SK-N-SH (cell line): Measurements from ENCODE around the gene IL18RAP. TPM values are rescaled to one million over a fixed set of nuclear protein-coding genes. Genes with fewer than 3 reads are reported as not detected.

ENCODE experiments used
- CTCF ChIA-PET: fragments of 300-600, 350-600 bp; formaldehyde crosslinking; extraction: SDS; loops from one replicate; lab custom pipeline; 2021; lab: Yijun Ruan, JAX
- POLR2A ChIA-PET: fragments of 350-600 bp; sonication (Branson Sonifier 250); formaldehyde crosslinking; extraction: SDS; loops from one replicate; lab custom pipeline; 2020; ENCODE audit warnings: antibody characterized with exemption, inconsistent platforms; lab: Yijun Ruan, JAX
- DNase-seq: peaks from one replicate; pipeline ENCODE4 v3.0.0; 2012
- H2AFZ ChIP-seq: fragments of 200-600 bp; sonication (generic); 2 replicates; pipeline ENCODE4 v1.8.1; 2016; ENCODE audit warnings: antibody characterized with exemption, mild to moderate bottlenecking, low read depth
- H3F3A ChIP-seq: fragments of 200-600 bp; sonication (generic); replicated peaks from 2 replicates; pipeline ENCODE3; 2016; ENCODE audit warnings: antibody characterized with exemption, mild to moderate bottlenecking; ENCODE audit not compliant: insufficient read depth
- H3K27ac ChIP-seq, 2 experiments: fragments of 200-500 bp in 1 of 2; fragments of 200-600 bp in 1 of 2; sonication (Bioruptor generic) in 1 of 2; sonication (generic), shearing (Covaris generic) in 1 of 2; 2 replicates each; pipeline versions ENCODE4 v1.5.1 to v1.6.1; 2014 to 2016; ENCODE audit warnings: low read depth in 2 of 2, inconsistent platforms in 1 of 2, low read length in 1 of 2, mild to moderate bottlenecking in 1 of 2, mixed read lengths in 1 of 2
- H3K27me3 ChIP-seq: fragments of 200-600 bp; sonication (generic), shearing (Covaris generic); 2 replicates; pipeline ENCODE4 v1.6.1; 2016; ENCODE audit warnings: mixed run types; ENCODE audit not compliant: insufficient read depth
- H3K36me3 ChIP-seq, 2 experiments: fragments of 200-500 bp in 1 of 2; fragments of 200-600 bp in 1 of 2; sonication (Bioruptor generic) in 1 of 2; sonication (generic) in 1 of 2; replicated peaks in 1 of 2; 2 replicates each; pipeline versions ENCODE3 to v1.5.1; 2014 to 2016; ENCODE audit warnings: low read length in 1 of 2, mild to moderate bottlenecking in 1 of 2; ENCODE audit not compliant: insufficient read depth in 2 of 2, control insufficient read depth in 1 of 2
- H3K4me1 ChIP-seq, 2 experiments: fragments of 200-500 bp in 1 of 2; fragments of 200-600 bp in 1 of 2; sonication (Bioruptor generic) in 1 of 2; sonication (generic), shearing (Covaris generic) in 1 of 2; 2 replicates each; pipeline versions ENCODE4 v1.5.1 to v1.6.1; 2014 to 2016; ENCODE audit warnings: low read depth in 1 of 2, low read length in 1 of 2, mixed run types in 1 of 2; ENCODE audit not compliant: insufficient read depth in 2 of 2, control insufficient read depth in 1 of 2
- H3K4me2 ChIP-seq: fragments of 200-600 bp; sonication (generic), shearing (Covaris generic); 2 replicates; pipeline ENCODE4 v1.6.1; 2017; ENCODE audit warnings: mixed run types
- H3K4me3 ChIP-seq, 2 experiments: fragments of 200-500 bp in 1 of 2; fragments of 200-600 bp in 1 of 2; sonication (Bioruptor generic) in 1 of 2; sonication (generic), shearing (Covaris generic) in 1 of 2; 2 replicates each; pipeline versions ENCODE4 v1.5.1 to v1.8.1; 2014 to 2016; ENCODE audit warnings: low read depth in 2 of 2, inconsistent platforms in 1 of 2, low read length in 1 of 2, mild to moderate bottlenecking in 1 of 2, mixed read lengths in 1 of 2, moderate library complexity in 1 of 2
- H3K79me2 ChIP-seq: fragments of 200-600 bp; sonication (generic); 2 replicates; pipeline ENCODE4 v1.8.1; 2017; ENCODE audit warnings: mild to moderate bottlenecking; ENCODE audit not compliant: insufficient read depth
- H3K9ac ChIP-seq: fragments of 200-600 bp; sonication (generic); 2 replicates; pipeline ENCODE4 v1.6.1; 2017; ENCODE audit warnings: mixed run types
- H3K9me2 ChIP-seq: fragments of 200-600 bp; sonication (generic); 2 replicates; pipeline ENCODE4 v1.6.1; 2017; ENCODE audit warnings: mixed run types
- H3K9me3 ChIP-seq: fragments of 200-600 bp; sonication (generic); 2 replicates; pipeline ENCODE4 v1.6.1; 2017; ENCODE audit warnings: mixed run types, mild to moderate bottlenecking, moderate library complexity
- H4K20me1 ChIP-seq: fragments of 200-600 bp; sonication (generic); 2 replicates; pipeline ENCODE4 v1.6.1; 2017; ENCODE audit warnings: mild to moderate bottlenecking, mixed run types; ENCODE audit not compliant: insufficient read depth
- ELF1 ChIP-seq: IDR thresholded peaks from 2 replicates; pipeline ENCODE4 v1.4.0; 2012
- FOSL2 ChIP-seq: IDR thresholded peaks from 2 replicates; pipeline ENCODE4 v1.4.0; 2012; ENCODE audit warnings: low read depth, mild to moderate bottlenecking, moderate library complexity, borderline replicate concordance
- FOXM1 ChIP-seq: IDR thresholded peaks from 2 replicates; pipeline ENCODE4 v1.4.0; 2012; ENCODE audit warnings: low read depth, mild to moderate bottlenecking
- GABPA ChIP-seq: IDR thresholded peaks from 2 replicates; pipeline ENCODE4 v1.4.0; 2012; ENCODE audit warnings: low read depth, mild to moderate bottlenecking
- GATA2 ChIP-seq: sonication (generic); formaldehyde crosslinking; IDR thresholded peaks from 2 replicates; pipeline ENCODE4 v1.5.0; 2020; ENCODE audit warnings: mild to moderate bottlenecking, missing genetic modification reagents
- JUND ChIP-seq: IDR thresholded peaks from 2 replicates; pipeline ENCODE4 v1.4.0; 2012
- MEF2A ChIP-seq: IDR thresholded peaks from 2 replicates; pipeline ENCODE4 v1.4.0; 2012; ENCODE audit warnings: low read depth, borderline replicate concordance
- NFIC ChIP-seq: IDR thresholded peaks from 2 replicates; pipeline ENCODE4 v1.4.0; 2012; ENCODE audit warnings: borderline replicate concordance
- RCOR1 ChIP-seq: fragments of 150-350 bp; IDR thresholded peaks from 2 replicates; pipeline ENCODE4 v1.6.1; 2017; ENCODE audit warnings: antibody characterized with exemption, low read length
- TEAD4 ChIP-seq: IDR thresholded peaks from 2 replicates; pipeline ENCODE4 v1.4.0; 2012; ENCODE audit warnings: mild to moderate bottlenecking, borderline replicate concordance; ENCODE audit not compliant: insufficient read depth
- WGBS: methylation state at CpG from one replicate; pipeline ENCODE4 v1.1.6; 2017; ENCODE audit warnings: low lambda C conversion rate; 5-methylcytosine and 5-hydroxymethylcytosine counted together
- polyA plus RNA-seq, 3 experiments: library from polyadenylated mRNA; depleted of rRNA; stranded (reverse); fragments of >200 nt; gene quantifications; 2 replicates each; pipeline ENCODE4 v1.2.3, GENCODE V29; 2012
- TF ChIP-seq, protein P1 (sequence below): fragments of 150-350 bp; IDR thresholded peaks from 2 replicates; pipeline ENCODE4 v1.6.1; 2017; ENCODE audit warnings: antibody characterized with exemption, low read length, low read depth, borderline replicate concordance
- TF ChIP-seq, protein P2 (sequence below): IDR thresholded peaks from 2 replicates; pipeline ENCODE4 v1.4.0; 2012; ENCODE audit warnings: low read depth, borderline replicate concordance
- TF ChIP-seq, protein P3 (sequence below): IDR thresholded peaks from 2 replicates; pipeline ENCODE4 v1.6.1; 2012; ENCODE audit warnings: mild to moderate bottlenecking, low read depth, low read length, moderate library complexity
- TF ChIP-seq, protein P4 (sequence below): fragments of 200-600 bp; sonication (generic); IDR thresholded peaks from 2 replicates; pipeline ENCODE4 v1.6.1; 2017; ENCODE audit warnings: antibody characterized with exemption, mild to moderate bottlenecking, moderate library complexity
- TF ChIP-seq, protein P5 (sequence below): IDR thresholded peaks from 2 replicates; pipeline ENCODE4 v1.4.0; 2012; ENCODE audit warnings: low read depth, borderline replicate concordance

Gene IL18RAP
- polyA plus RNA-seq, 1 of the 3 experiments (the other 2 are of a cell fraction) = not detected

DNA sequence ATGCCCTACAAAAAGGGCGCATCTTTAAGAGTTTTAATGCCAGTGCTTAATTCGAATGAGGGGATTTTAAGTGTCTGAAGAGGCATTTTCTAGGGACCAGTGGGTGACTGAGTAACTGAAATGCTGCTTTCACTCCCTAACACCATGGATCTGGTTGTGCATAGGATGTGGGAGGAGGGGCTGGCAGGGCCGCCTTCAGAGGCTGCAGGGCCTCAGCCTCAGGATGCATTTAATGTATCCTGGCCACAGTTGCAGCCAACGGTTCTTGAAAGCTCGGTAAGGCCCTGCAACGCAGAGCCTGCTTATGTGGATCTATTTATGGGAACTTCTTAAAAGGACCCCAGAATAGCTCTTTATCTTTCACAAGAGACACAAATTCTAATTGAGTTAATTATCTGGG, 25.8 kb upstream of the IL18RAP start:
- Histone ChIP-seq H3K9me3 (no peaks in the 10 kb centered on the region), H3F3A (no peaks in the 10 kb centered on the region), H3K9me2 (no peaks in the 10 kb centered on the region), H3K27me3 (peaks cover 21% of the 10 kb centered on the region; the same call in 1 of the 2 replicates), H3K36me3 (no peaks in the 10 kb centered on the region), H3K4me2 (no peak overlapping the region), H3K79me2 (no peaks in the 10 kb centered on the region), H2AFZ (no peak overlapping the region), H3K27ac (no peak overlapping the region), H3K4me3 (no peak overlapping the region), H4K20me1 (no peaks in the 10 kb centered on the region), H3K4me1 (no peaks in the 10 kb centered on the region), H3K9ac (no peak overlapping the region)
- WGBS = 4% methylated on average over 6 of the region's 6 CpGs
- DNase-seq = no peak
- TF ChIP-seq GABPA = no peak
- TF ChIP-seq, protein P1, sequence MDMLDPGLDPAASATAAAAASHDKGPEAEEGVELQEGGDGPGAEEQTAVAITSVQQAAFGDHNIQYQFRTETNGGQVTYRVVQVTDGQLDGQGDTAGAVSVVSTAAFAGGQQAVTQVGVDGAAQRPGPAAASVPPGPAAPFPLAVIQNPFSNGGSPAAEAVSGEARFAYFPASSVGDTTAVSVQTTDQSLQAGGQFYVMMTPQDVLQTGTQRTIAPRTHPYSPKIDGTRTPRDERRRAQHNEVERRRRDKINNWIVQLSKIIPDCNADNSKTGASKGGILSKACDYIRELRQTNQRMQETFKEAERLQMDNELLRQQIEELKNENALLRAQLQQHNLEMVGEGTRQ = no peak
- TF ChIP-seq, protein P2, sequence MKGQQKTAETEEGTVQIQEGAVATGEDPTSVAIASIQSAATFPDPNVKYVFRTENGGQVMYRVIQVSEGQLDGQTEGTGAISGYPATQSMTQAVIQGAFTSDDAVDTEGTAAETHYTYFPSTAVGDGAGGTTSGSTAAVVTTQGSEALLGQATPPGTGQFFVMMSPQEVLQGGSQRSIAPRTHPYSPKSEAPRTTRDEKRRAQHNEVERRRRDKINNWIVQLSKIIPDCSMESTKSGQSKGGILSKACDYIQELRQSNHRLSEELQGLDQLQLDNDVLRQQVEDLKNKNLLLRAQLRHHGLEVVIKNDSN = no peak
- ChIA-PET POLR2A (no interaction called here), CTCF (no interaction called here)

DNA sequence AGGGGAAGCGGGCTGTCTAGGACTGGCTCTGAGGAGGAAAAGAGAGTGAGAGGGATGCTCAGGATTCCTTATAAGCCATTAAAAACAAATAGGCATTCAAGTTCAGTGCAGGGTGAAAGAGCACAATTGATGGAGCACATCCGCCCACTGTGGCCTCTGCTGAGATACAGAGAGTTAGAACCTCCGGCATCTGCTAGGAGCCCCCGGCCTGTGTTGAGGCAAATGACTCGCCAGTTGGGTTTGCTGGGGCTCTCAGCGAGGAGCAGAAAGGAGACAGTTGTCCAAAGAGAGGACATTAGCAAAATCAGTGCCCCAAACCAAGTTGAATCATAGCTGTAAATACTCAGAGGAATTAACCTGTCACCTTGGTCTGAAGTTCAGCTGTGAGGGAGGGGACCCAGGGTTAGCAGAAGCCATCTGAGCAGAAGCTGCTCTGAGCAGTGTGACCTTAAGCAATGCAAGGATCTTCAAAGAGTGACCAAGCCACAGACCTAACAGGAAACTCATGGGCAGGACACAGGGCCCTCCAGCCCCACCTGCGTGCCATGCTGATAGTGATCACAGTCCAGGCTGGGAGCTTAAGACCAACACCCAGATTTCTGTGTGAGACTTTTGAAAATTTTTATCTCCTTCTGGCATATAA, 23.3 kb upstream of the IL18RAP start:
- POLR2A ChIA-PET = no interaction called here

More for the DNA sequence above, 23.3 kb upstream of the IL18RAP start:
- no peak overlapping the region for H3K27ac ChIP-seq
- H3K4me1 ChIP-seq = no peaks in the 10 kb centered on the region
- H3F3A ChIP-seq = no peaks in the 10 kb centered on the region
- CTCF ChIA-PET = interaction anchor here (0.8 kb wide), 1 partner anchor 74 kb away, joined by 3 read pairs; the partner anchor contains the start of gene SLC9A4
- H2AFZ ChIP-seq = no peak overlapping the region
- H3K4me2 ChIP-seq = no peak overlapping the region
- H3K9me2 ChIP-seq = 0 out of 2 replicates have a peak, but pooled peaks cover 3% of the 10 kb centered on the region
- peaks cover 21% of the 10 kb centered on the region; the same call in 1 of the 2 replicates for H3K27me3 ChIP-seq
- no peak overlapping the region for H3K9ac ChIP-seq
- no peak for DNase-seq
- no peaks in the 10 kb centered on the region for H3K79me2 ChIP-seq
- H3K9me3 ChIP-seq = no peaks in the 10 kb centered on the region
- H3K36me3 ChIP-seq = no peaks in the 10 kb centered on the region
- TF ChIP-seq GATA2 (CRISPR knock-in tag) = no peak
- TF ChIP-seq MEF2A = no peak
- TF ChIP-seq, protein P3, sequence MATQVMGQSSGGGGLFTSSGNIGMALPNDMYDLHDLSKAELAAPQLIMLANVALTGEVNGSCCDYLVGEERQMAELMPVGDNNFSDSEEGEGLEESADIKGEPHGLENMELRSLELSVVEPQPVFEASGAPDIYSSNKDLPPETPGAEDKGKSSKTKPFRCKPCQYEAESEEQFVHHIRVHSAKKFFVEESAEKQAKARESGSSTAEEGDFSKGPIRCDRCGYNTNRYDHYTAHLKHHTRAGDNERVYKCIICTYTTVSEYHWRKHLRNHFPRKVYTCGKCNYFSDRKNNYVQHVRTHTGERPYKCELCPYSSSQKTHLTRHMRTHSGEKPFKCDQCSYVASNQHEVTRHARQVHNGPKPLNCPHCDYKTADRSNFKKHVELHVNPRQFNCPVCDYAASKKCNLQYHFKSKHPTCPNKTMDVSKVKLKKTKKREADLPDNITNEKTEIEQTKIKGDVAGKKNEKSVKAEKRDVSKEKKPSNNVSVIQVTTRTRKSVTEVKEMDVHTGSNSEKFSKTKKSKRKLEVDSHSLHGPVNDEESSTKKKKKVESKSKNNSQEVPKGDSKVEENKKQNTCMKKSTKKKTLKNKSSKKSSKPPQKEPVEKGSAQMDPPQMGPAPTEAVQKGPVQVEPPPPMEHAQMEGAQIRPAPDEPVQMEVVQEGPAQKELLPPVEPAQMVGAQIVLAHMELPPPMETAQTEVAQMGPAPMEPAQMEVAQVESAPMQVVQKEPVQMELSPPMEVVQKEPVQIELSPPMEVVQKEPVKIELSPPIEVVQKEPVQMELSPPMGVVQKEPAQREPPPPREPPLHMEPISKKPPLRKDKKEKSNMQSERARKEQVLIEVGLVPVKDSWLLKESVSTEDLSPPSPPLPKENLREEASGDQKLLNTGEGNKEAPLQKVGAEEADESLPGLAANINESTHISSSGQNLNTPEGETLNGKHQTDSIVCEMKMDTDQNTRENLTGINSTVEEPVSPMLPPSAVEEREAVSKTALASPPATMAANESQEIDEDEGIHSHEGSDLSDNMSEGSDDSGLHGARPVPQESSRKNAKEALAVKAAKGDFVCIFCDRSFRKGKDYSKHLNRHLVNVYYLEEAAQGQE = no peak
- TF ChIP-seq JUND = no peak
- TF ChIP-seq, protein P4, sequence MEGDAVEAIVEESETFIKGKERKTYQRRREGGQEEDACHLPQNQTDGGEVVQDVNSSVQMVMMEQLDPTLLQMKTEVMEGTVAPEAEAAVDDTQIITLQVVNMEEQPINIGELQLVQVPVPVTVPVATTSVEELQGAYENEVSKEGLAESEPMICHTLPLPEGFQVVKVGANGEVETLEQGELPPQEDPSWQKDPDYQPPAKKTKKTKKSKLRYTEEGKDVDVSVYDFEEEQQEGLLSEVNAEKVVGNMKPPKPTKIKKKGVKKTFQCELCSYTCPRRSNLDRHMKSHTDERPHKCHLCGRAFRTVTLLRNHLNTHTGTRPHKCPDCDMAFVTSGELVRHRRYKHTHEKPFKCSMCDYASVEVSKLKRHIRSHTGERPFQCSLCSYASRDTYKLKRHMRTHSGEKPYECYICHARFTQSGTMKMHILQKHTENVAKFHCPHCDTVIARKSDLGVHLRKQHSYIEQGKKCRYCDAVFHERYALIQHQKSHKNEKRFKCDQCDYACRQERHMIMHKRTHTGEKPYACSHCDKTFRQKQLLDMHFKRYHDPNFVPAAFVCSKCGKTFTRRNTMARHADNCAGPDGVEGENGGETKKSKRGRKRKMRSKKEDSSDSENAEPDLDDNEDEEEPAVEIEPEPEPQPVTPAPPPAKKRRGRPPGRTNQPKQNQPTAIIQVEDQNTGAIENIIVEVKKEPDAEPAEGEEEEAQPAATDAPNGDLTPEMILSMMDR = no peak
- TF ChIP-seq FOXM1 = no peak
- TF ChIP-seq ELF1 = no peak
- TF ChIP-seq, protein P1 = no peak
- TF ChIP-seq TEAD4 = no peak
- TF ChIP-seq, protein P5, sequence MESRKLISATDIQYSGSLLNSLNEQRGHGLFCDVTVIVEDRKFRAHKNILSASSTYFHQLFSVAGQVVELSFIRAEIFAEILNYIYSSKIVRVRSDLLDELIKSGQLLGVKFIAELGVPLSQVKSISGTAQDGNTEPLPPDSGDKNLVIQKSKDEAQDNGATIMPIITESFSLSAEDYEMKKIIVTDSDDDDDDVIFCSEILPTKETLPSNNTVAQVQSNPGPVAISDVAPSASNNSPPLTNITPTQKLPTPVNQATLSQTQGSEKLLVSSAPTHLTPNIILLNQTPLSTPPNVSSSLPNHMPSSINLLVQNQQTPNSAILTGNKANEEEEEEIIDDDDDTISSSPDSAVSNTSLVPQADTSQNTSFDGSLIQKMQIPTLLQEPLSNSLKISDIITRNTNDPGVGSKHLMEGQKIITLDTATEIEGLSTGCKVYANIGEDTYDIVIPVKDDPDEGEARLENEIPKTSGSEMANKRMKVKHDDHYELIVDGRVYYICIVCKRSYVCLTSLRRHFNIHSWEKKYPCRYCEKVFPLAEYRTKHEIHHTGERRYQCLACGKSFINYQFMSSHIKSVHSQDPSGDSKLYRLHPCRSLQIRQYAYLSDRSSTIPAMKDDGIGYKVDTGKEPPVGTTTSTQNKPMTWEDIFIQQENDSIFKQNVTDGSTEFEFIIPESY = no peak
- no peak for TF ChIP-seq RCOR1
- TF ChIP-seq FOSL2 = no peak
- TF ChIP-seq NFIC = no peak
- no peak overlapping the region for H3K4me3 ChIP-seq
- H4K20me1 ChIP-seq = no peaks in the 10 kb centered on the region
- WGBS = 9% methylated on average over 6 of the region's 7 CpGs
